ENCODE data around the gene SEMA4D. TPM values are rescaled to one million over a fixed set of nuclear protein-coding genes. Genes with fewer than 3 reads are reported as not detected.
A peak's percentile ranks its signal among the peaks of the same experiment; 100 is the strongest.

Gene SEMA4D
- total RNA-seq, 1 experiment from 2014 or later, result 23.3 TPM

DNA sequence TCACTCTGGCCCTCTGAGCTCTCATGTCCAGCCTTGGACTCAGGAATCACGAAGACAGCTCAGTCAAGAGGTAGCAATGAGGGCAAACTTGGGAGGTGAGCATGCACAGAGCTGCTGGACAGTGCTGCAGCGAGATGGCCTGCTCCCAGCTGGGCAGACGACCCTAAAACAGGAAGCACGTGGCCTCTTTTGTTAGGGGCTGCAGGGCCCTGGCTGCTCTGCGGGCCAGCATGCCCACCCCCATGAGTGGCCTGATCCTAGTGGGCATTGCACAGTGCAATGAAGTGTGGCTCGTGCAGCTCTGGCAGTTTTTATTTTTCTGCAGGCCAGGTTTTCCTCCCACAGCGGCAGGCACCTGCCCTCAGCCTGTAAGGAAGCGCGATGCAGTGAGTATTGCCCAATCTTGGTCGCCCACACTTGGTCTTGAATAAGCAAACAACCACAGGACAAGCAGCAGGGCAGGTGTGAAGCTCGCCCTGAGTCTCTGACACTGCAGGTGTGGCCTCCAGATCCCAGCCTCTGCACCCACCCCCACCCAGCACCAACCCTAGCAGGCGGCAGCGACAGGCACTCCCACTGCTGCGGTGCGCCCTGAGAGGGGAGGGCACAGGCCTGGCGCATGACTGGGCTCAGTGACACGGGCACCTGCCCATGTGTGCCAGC lies 60.8 kb downstream of the SEMA4D start:
- H3K27me3 Mint-ChIP-seq (ENCODE audit: unreplicated experiment), result no peaks in the 10 kb centered on the region
- intact Hi-C loops (cut with micrococcal nuclease; ENCODE audit: unreplicated experiment), result no loop called here
- H3K4me3 Mint-ChIP-seq (ENCODE audit: low read depth, unreplicated experiment), result no peak overlapping the region
- no TSS peak for BruUV-seq (replicated peaks)
- CTCF ChIA-PET, result no interaction called here
- H3K9me3 Mint-ChIP-seq (ENCODE audit: low read depth, unreplicated experiment), result no peaks in the 10 kb centered on the region
- no peak overlapping the region for H3K27ac Mint-ChIP-seq (ENCODE audit: unreplicated experiment)
- TF ChIP-seq, protein P1, sequence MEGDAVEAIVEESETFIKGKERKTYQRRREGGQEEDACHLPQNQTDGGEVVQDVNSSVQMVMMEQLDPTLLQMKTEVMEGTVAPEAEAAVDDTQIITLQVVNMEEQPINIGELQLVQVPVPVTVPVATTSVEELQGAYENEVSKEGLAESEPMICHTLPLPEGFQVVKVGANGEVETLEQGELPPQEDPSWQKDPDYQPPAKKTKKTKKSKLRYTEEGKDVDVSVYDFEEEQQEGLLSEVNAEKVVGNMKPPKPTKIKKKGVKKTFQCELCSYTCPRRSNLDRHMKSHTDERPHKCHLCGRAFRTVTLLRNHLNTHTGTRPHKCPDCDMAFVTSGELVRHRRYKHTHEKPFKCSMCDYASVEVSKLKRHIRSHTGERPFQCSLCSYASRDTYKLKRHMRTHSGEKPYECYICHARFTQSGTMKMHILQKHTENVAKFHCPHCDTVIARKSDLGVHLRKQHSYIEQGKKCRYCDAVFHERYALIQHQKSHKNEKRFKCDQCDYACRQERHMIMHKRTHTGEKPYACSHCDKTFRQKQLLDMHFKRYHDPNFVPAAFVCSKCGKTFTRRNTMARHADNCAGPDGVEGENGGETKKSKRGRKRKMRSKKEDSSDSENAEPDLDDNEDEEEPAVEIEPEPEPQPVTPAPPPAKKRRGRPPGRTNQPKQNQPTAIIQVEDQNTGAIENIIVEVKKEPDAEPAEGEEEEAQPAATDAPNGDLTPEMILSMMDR (IDR thresholded peaks at IDR 0.05; ENCODE audit: unreplicated experiment), result no peak
- H3K36me3 Mint-ChIP-seq (ENCODE audit: insufficient read depth, unreplicated experiment), result no peaks in the 10 kb centered on the region
- H3K4me1 Mint-ChIP-seq (ENCODE audit: low read depth, unreplicated experiment), result peaks cover 24% of the 10 kb centered on the region
- peak; percentile 25 for DNase-seq

DNA sequence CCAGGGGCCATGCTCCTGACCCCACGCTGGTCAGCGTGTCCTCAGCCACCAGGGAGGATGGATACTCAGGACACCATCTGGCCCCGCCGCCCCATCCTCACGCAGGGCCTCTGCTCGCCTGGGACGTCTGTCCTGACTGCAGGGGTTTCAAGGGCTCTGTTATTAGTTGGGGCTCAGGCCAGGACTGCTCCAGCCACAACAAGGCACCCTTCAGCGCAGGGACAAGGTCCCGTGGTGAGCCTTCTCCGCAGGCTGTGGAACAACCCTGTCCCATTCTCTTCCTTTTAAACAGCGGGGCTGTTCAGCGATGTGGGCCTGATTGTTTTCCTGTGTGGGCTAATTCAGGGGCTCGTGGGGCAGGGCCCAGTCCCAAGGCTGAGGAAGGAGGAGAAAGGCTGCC lies 61.6 kb downstream of the SEMA4D start:
- intact Hi-C loops (cut with micrococcal nuclease; ENCODE audit: unreplicated experiment), result no loop called here
- no TSS peak for BruUV-seq (replicated peaks)
- peaks cover 30% of the 10 kb centered on the region for H3K4me1 Mint-ChIP-seq (ENCODE audit: low read depth, unreplicated experiment)

DNA sequence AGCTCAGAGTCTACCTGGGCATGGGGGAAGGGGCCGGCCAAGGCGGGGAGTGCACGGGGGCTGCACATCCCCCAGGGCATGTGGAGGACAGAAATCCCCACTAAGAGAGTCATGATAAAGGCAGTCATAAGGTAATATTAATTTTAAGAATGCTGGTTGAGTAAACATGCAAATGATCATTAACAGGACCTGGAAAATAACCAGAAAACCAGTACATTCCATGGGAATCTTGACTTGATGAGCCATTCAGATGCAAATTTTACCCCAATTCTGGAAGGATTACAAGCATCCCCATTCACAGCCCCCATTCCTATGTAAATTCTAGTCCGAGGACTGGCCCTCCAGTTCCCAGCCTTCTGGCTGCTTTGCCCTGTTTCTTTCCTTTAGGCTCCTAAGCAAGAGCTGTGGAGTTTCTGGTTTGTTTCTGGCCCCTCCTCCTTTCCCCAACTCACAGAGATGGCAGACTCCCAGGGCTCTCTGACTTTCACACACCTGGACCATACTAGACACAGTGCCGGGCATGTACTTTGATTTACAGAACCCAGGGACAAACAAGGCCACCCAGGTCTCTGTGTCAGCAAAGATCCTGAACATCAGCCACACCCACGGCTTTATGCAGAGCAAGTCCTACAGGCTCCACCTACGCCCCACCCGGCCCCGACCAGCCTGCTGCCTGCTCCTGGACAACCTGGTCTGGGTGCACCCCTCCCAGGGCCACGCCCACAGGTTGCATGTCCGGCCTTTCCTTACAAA lies 62.7 kb downstream of the SEMA4D start:
- no peaks in the 10 kb centered on the region for H3K27me3 Mint-ChIP-seq (ENCODE audit: unreplicated experiment)
- no peaks in the 10 kb centered on the region for H3K9me3 Mint-ChIP-seq (ENCODE audit: low read depth, unreplicated experiment)
- no peaks in the 10 kb centered on the region for H3K36me3 Mint-ChIP-seq (ENCODE audit: insufficient read depth, unreplicated experiment)
- TF ChIP-seq, protein P1 (IDR thresholded peaks at IDR 0.05; ENCODE audit: unreplicated experiment), result no peak
- H3K4me1 Mint-ChIP-seq (ENCODE audit: low read depth, unreplicated experiment), result peaks cover 30% of the 10 kb centered on the region
- CTCF ChIA-PET, result no interaction called here
- H3K4me3 Mint-ChIP-seq (ENCODE audit: low read depth, unreplicated experiment), result no peak overlapping the region
- DNase-seq, result peak; percentile 80
- no peak overlapping the region for H3K27ac Mint-ChIP-seq (ENCODE audit: unreplicated experiment)
- intact Hi-C loops (cut with micrococcal nuclease; ENCODE audit: unreplicated experiment), result no loop called here
- no TSS peak for BruUV-seq (replicated peaks)

More for the DNA sequence above, 61.6 kb downstream of the SEMA4D start:
- no peak for DNase-seq
- TF ChIP-seq, protein P1 (IDR thresholded peaks at IDR 0.05; ENCODE audit: unreplicated experiment), result no peak
- Mint-ChIP-seq H3K4me3 (ENCODE audit: low read depth, unreplicated experiment) (no peak overlapping the region), H3K27me3 (ENCODE audit: unreplicated experiment) (no peaks in the 10 kb centered on the region), H3K27ac (ENCODE audit: unreplicated experiment) (no peak overlapping the region), H3K9me3 (ENCODE audit: low read depth, unreplicated experiment) (no peaks in the 10 kb centered on the region), H3K36me3 (ENCODE audit: insufficient read depth, unreplicated experiment) (no peaks in the 10 kb centered on the region)
- CTCF ChIA-PET, result no interaction called here

DNA sequence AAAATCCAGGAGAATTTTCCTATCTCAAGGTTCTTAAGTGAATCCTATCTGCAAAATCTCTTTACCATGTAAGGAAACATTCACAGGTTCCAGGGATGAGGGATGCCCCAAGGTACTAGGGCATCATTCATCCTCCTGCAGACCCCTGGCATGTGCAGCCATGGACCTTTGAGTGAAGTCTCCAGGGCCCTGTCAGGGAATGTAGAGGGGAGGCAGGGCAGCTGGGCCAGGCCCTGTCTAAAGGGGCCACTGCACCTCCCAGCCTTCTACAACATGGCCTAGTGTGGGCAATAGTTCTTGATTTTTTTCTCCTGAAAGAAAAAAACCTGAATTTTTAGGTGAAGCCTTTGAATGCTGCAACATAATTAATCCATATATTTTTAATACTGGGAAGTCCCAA lies 63.3 kb downstream of the SEMA4D start:
- BruUV-seq (replicated peaks), result no TSS peak
- no peaks in the 10 kb centered on the region for H3K9me3 Mint-ChIP-seq (ENCODE audit: low read depth, unreplicated experiment)
- H3K27me3 Mint-ChIP-seq (ENCODE audit: unreplicated experiment), result no peaks in the 10 kb centered on the region
- H3K36me3 Mint-ChIP-seq (ENCODE audit: insufficient read depth, unreplicated experiment), result no peaks in the 10 kb centered on the region
- DNase-seq, result no peak
- H3K4me3 Mint-ChIP-seq (ENCODE audit: low read depth, unreplicated experiment), result no peak overlapping the region
- H3K4me1 Mint-ChIP-seq (ENCODE audit: low read depth, unreplicated experiment), result peaks cover 30% of the 10 kb centered on the region
- CTCF ChIA-PET, result no interaction called here
- intact Hi-C loops (cut with micrococcal nuclease; ENCODE audit: unreplicated experiment), result no loop called here
- TF ChIP-seq, protein P1 (IDR thresholded peaks at IDR 0.05; ENCODE audit: unreplicated experiment), result no peak
- H3K27ac Mint-ChIP-seq (ENCODE audit: unreplicated experiment), result no peak overlapping the region

Measured in Calu3 (cell line).